NOMO-1 treated with dmso at 0.1 percent for 144 hours (cell line): ENCODE measurements around the gene DICER1.
A peak's percentile ranks its signal among the peaks of the same experiment; 100 is the strongest.
"Not testable (repeated sequence)": the region's sequence is repeated elsewhere in the genome, so short reads cannot be mapped to it uniquely, and the experiment has no call there.

Source experiments
- DNase-seq: peaks from one replicate; lab custom pipeline; 2025; ENCODE audit not compliant: unreplicated experiment; lab: John Stamatoyannopoulos, UW

DICER1 gene

GRCh38 chr14:95185033-95185766 is 27.9 kb upstream of the DICER1 start:
- peak; percentile 60 for DNase-seq

DNA sequence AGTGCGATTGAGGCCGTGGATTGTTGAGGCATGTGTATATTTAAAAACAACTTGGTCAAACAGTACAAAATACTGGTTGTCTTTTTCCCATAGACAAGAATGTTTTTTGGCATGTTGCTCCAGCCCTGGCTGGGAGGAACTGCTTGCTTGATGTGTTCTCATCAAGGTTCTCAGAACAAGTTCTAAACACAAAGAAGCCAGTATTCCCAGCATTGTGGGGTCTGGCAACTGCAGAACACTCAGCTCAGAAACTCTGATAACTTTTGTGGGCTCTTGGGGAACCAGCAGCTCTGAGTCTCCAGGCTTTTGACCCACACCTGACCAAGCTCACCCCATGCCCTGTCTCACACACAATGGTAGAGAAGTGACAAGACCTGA is 27.1 kb upstream of the DICER1 start:
- no peak for DNase-seq

GRCh38 chr14:95183532-95184412 is 26.4 kb upstream of the DICER1 start:
- no peak for DNase-seq

DNA sequence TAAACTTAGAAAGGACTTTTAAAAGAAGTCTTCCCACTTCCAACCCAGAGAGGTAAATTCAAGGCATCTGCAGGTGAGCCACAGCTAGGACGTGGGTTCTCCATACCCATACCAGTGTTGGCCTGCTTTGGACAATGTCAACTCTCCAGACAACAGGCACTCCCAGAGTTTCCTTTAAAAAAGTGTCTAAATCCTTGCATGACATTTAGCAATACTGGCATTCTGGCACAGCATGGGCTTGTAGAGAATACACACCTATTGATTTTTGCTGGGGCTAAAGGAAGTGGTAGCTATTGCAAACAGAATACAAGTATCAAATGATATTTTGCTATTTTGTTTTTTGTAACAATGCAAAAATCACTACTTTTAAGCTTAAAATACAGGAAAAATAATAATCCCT is 25.8 kb upstream of the DICER1 start:
- DNase-seq: no peak

DNA sequence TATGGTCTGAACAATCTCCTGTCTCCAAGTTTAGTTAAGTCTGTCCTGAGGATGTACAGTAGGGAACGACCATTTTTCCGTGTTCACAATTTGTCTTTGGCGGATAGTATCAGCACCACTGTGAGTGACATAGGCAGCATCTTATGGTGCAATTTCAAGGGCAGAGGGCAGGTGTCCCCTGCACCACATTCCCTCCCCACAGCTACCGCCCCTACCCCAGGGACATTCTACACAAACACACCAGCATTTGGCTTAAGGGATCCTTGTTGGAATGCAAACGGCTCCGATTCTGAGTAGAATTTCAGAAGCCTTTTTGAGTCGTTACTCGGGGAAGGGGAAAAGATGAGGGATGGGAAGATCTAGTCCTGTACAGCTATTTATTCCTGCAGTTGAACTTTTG is 25.1 kb upstream of the DICER1 start:
- DNase-seq: no peak

DNA sequence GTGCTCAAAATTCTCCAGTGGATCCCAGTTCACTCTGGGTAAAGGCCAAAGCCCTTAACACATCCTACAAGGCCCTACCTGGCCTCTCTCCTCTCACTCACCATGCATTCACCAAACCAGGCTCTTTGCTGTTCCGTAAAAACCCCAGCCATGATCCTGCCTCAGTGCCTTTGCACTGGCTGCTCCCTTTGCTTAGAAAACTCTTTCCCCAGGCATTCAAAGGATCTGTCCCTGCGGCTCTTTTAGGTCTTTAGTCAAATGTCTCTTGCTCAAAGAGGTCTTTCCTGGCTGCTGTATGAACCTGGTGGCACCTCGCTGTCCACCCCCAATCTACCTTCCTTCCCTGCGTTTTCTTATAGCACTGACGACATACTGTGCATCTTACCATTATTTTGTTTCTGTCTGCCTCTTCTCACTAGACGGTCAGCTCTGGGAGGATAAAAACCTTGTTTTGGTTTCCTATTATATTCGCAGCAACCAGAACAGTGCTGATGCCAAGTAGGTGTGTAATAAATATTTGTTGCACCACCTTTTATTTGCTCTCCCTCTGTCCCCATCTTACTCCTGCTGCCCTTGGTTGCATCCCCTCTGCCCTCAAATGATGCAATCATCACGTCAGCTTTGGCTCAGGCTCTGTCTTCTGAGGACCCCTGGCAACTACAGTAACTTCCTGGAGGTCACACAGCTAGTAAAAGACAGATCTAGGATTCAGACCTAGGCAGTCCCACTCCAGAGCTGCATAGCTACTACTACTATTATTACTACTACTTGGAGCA is 23.8 kb upstream of the DICER1 start:
- DNase-seq: no peak

DNA sequence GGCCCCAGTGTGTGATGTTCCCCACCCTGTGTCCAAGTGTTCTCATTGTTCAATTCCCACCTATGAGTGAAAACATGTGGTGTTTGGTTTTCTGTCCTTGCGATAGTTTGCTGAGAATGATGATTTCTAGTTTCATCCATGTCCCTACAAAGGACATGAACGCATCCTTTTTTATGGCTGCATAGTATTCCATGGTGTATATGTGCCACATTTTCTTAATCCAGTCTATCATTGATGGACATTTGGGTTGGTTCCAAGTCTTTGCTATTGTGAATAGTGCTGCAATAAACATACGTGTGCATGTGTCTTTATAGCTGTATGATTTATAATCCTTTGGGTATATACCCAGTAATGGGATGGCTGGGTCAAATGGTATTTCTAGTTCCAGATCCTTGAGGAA is 18.3 kb upstream of the DICER1 start:
- not testable (repeated sequence) for DNase-seq

DNA sequence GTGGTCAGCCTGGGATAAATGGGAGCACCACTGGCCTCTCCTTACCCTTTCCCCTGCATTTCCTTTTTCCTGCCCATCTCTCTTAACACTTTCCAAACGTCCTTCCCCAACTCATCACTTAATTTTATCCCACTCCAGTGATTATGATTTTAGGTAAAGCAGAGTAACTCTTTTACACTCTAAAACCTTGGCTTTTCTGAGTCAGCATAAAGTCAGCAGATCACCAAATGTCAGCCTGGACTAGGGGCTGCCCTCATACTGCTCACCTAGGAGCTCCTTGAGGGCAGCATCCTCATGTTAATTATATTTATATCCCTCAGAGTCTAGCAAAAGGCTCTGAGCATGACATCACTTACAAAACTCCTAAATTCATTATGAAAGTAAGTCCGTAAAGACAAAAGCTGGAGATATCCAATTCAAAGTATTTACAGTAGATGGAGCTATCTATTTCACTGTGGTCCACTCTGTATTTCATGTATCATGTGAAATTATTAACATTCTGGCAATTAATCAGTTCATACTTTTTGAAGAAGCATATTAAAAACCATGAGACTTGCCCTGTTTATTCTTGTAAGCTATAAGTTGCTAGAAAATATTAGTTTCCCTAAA is 17.0 kb upstream of the DICER1 start:
- no peak for DNase-seq

DNA sequence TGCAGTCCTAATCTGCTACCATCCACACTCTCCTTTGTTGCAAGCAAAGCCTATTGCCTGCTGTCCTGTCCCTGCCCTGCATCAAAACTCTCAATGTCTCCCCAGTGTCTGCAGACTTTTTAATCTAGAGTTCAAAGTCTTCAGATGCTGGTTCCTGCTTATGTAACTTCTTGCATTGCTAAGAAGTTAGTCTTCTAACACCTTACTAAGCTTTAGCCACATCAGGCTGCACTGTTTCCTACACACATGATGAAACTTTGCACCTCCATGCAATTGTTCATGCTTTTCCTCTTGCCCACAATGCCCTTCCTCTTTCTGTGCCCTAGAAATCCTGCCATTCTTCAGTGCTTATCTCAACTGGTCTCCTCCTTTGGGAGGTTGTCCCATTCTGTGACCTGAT is 16.2 kb upstream of the DICER1 start:
- DNase-seq: peak; percentile 27

DNA sequence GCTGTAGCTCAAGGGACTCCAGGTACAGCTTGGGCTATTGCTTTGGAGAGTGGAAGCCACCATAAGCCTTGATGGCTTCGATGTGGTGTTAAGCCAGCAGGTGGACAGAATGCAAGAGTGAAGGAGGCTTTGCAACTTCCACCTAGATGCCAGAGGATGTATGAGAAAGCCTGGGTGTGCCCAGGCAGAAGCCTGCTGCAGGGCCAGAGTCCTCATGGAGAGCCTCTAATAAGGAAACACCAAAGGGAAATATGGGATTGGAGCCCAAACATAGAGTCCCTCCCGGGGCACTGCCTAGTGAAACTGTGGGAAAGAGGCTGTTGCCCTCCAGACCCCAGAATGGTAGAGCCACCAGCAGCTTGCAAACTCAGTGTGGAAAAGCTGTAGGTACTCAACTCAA is 9.8 kb upstream of the DICER1 start:
- DNase-seq: no peak

DNA sequence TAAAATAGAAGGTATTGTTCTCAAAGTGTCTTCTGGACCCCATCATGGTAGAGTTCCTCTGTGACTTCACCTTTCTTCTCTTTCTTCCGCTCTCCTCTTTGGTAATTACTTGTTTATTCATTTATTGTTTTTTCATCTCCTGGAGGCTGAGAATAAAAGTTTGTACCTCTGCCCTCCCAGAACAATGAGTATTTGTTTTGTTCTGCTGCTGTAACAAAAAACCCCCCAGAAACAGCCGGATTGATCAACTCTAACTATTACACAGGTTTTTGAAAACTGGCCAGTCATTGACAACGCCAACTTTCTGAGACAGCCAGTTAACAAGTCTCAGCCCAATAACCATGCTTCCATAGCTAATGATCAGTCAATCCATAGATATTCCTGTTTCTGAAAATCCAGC is 8.2 kb upstream of the DICER1 start:
- no peak for DNase-seq

- no peak for DNase-seq
These were observed 7.2 kb upstream of the DICER1 start for GRCh38 chr14:95164506-95164905.

DNA sequence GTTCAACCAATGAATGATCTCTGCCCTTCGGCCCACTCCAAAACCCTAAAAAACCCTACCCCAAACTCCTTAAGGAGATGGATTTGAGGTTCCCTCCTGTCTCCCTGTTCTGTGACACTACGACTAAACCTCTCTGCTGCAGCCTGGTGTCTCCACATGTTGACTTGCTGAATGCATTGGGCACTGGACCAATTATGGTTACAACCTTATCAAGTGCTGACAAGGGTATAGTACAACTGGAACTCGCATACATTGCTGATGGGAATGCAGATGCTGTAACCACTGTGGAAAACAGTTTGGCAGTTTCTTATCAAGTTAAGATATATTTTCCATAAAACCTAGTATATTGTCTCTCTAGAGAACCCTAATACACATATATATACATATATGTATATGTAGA is 6.3 kb upstream of the DICER1 start:
- no peak for DNase-seq

DNA sequence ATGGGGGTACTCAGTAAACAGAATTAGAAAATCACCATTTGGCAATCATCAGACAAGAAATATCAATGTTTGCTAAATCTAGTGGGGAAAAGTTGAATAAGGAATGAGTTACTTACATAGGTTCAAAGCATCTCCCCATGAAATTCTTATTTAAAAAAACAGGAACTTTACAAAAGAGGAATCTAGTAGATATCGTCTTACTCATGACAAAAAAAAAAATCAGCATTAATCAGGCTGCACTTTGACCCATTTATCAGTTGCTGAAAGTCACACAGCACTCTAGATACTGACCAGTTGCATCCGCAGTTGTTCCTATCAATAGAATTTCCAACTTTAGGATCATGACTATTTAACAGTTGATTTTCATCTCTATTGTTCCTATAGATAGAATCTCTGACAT is 5.8 kb upstream of the DICER1 start:
- no peak for DNase-seq

GRCh38 chr14:95162641-95163040 is 5.3 kb upstream of the DICER1 start:
- DNase-seq: no peak

- no peak for DNase-seq
These were observed 342 bp downstream of the DICER1 start for GRCh38 chr14:95157048-95157326.

GRCh38 chr14:95156161-95157047 is 925 bp downstream of the DICER1 start:
- no peak for DNase-seq

DNA sequence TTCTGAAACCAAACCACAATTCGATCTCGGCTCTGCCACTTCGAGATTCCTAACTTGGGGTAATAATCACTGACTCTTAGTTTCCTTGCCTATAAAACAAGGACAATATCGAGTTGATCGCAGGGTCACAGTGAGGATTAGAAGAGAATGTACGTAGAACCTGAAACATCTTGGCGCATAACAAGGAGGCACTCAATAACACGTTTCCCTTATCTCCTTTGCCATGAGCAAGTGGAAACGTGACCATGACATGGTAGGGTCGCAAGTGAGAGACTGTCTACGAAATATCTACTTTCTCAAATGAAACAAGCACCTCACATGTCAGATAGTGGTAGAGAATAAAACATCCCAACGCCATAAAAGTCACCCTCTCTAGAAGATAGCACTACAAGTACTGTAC is 2.3 kb downstream of the DICER1 start:
- no peak for DNase-seq

DNA sequence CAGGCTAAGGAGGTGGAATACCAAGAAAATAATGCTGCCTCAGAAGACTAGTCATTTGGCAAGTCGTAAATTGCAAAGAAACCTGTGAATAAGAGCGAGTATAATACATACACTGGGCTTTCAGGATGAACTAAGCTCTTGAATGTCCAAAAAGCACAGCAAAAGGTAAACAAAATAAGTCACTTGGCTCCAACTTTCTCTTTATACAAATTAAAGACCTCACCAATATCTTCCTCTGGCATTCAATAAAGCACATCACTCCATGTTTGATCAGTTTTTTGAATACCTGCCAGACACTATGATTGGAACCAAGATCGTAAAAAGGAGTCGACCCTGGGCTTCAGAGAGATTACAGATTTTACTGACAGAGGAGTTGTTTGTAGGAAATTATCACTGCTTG is 3.5 kb downstream of the DICER1 start:
- DNase-seq: no peak

- no peak for DNase-seq
These were observed 5.8 kb downstream of the DICER1 start for GRCh38 chr14:95151561-95151960.

- no peak for DNase-seq
These were observed 6.4 kb downstream of the DICER1 start for GRCh38 chr14:95150910-95151309.
